Endothelial cell of umbilical vein (primary cell): ENCODE results near the gene LPP.

Experiments used
- CTCF ChIP-seq, 2 donors: IDR thresholded peaks; 1 replicate in 1 of 2; 2 replicates in 1 of 2; pipeline ENCODE4 v1.5.1; 2011; ENCODE audit warnings: low read length in 2 of 2, mild to moderate bottlenecking in 2 of 2, moderate library complexity in 2 of 2, control low read depth in 1 of 2, inconsistent platforms in 1 of 2, low read depth in 1 of 2; ENCODE audit not compliant: insufficient read depth in 1 of 2; ENCODE audit errors: extremely low read depth in 1 of 2
- FOS ChIP-seq: IDR thresholded peaks from 2 replicates; pipeline ENCODE4 v1.6.1; 2011; ENCODE audit warnings: mild to moderate bottlenecking, low read length, moderate library complexity, borderline replicate concordance; ENCODE audit not compliant: insufficient read depth
- JUN ChIP-seq: IDR thresholded peaks from 2 replicates; pipeline ENCODE4 v1.6.1; 2011; ENCODE audit warnings: borderline replicate concordance, low read depth; ENCODE audit not compliant: insufficient read length, insufficient read depth
- POLR2A ChIP-seq: IDR thresholded peaks from 2 replicates; pipeline ENCODE4 v1.6.1; 2012; ENCODE audit warnings: low read depth, mild to moderate bottlenecking, control low read depth, low read length

GRCh38 chr3:188482929-188483328 is 329.0 kb downstream of the LPP start:
- TF ChIP-seq CTCF (IDR thresholded peaks at IDR 0.05; ENCODE audit: extremely low read depth in 1 of 2, insufficient read depth in 1 of 2, low read depth in 1 of 2, low read length in 2 of 2) = no peak
- no peak for TF ChIP-seq POLR2A
- no peak for TF ChIP-seq JUN
- no peak for TF ChIP-seq FOS
